K562 (cell line): ENCODE results near the gene FBXO28. TPM values are rescaled to one million over a fixed set of nuclear protein-coding genes. Genes with fewer than 3 reads are reported as not detected.
A peak's percentile ranks its signal among the peaks of the same experiment; 100 is the strongest.

Source experiments
- ATAC-seq: fragments of 200-7000 bp; cut with Tn5 transposase; 3 replicates; pipeline ENCODE4 v1.9.1; 2020; ENCODE audit warnings: moderate library complexity
- BruUV-seq: library from RNA; stranded (reverse); fragments of 400-500 nt; replicated peaks from 2 replicates; lab custom pipeline; 2021; lab: Mats Ljungman, UMichigan
- CTCF ChIA-PET: fragments of 300-600 bp; formaldehyde crosslinking; extraction: SDS; loops from one replicate; lab custom pipeline; 2021; ENCODE audit warnings: low intra/inter-chr PET ratio; lab: Yijun Ruan, JAX
- POLR2A ChIA-PET: fragments of 300-600, 350-650 bp; sonication (Branson Sonifier 250); formaldehyde crosslinking; extraction: SDS; loops from one replicate; lab custom pipeline; 2021; ENCODE audit warnings: antibody characterized with exemption, inconsistent platforms; lab: Yijun Ruan, JAX
- DNase-seq, 4 experiments: peaks; one replicate each; pipeline versions ENCODE4 v3.0.0 to v3.0.0-alpha.2; 2011 to 2018; ENCODE audit warnings: low spot score in 3 of 4, mixed read lengths in 3 of 4; ENCODE audit errors: extremely low read depth in 1 of 4
- FAIRE-seq: peaks from 2 replicates; lab custom pipeline; 2011; peaks lifted over from hg19 to GRCh38; lab: Jason Lieb, UNC
- H2AFZ ChIP-seq: 2 replicates; pipeline ENCODE4 v1.6.0; 2011; ENCODE audit warnings: low read depth, low read length, control low read depth, inconsistent platforms
- H3K27ac ChIP-seq: fragments of 200-600 bp; 3 replicates; pipeline ENCODE4 v1.8.0; 2011; ENCODE audit warnings: low read depth, mild to moderate bottlenecking, control low read depth, inconsistent platforms, low read length, moderate library complexity, mixed read lengths; ENCODE audit errors: extremely low read depth
- H3K27me3 ChIP-seq, 2 experiments: fragments of 300-600 bp in 1 of 2; 2 replicates in 1 of 2; 3 replicates in 1 of 2; pipeline versions ENCODE4 v1.6.0 to v1.8.0; 2011; ENCODE audit warnings: inconsistent platforms in 2 of 2, low read length in 2 of 2, mild to moderate bottlenecking in 1 of 2, mixed read lengths in 1 of 2, moderate library complexity in 1 of 2; ENCODE audit not compliant: control insufficient read depth in 2 of 2, insufficient read depth in 2 of 2
- H3K36me3 ChIP-seq: fragments of 300-600 bp; 3 replicates; pipeline ENCODE4 v1.8.0; 2011; ENCODE audit warnings: mild to moderate bottlenecking, low read length, inconsistent platforms; ENCODE audit not compliant: control insufficient read depth, insufficient read depth
- H3K4me1 ChIP-seq, 2 experiments: fragments of 200-600 bp in 1 of 2; replicated peaks in 1 of 2; 2 replicates in 1 of 2; 3 replicates in 1 of 2; pipeline versions ENCODE4 v1.5.1 to v1.8.0; 2011; ENCODE audit warnings: inconsistent platforms in 2 of 2, low read length in 2 of 2, mild to moderate bottlenecking in 1 of 2, mixed read lengths in 1 of 2, moderate library complexity in 1 of 2; ENCODE audit not compliant: control insufficient read depth in 2 of 2, insufficient read depth in 2 of 2
- H3K4me2 ChIP-seq: 2 replicates; pipeline ENCODE4 v1.6.1; 2011; ENCODE audit warnings: low read length, control low read depth, inconsistent platforms, mixed read lengths; ENCODE audit not compliant: insufficient read depth
- H3K4me3 ChIP-seq: fragments of 200-600 bp; sonication (generic), shearing (Covaris generic); 2 replicates; pipeline ENCODE4 v1.5.1; 2016; ENCODE audit warnings: control low read depth, inconsistent platforms
- H3K79me2 ChIP-seq: fragments of 200-600 bp; 3 replicates; pipeline ENCODE4 v1.8.0; 2011; ENCODE audit warnings: low read length, inconsistent platforms; ENCODE audit not compliant: control insufficient read depth, insufficient read depth
- H3K9ac ChIP-seq, 2 experiments: 2 replicates each; pipeline versions ENCODE4 v1.6.0 to v1.6.1; 2011; ENCODE audit warnings: low read depth in 2 of 2, low read length in 2 of 2, control low read depth in 1 of 2, inconsistent platforms in 1 of 2, mild to moderate bottlenecking in 1 of 2, mixed read lengths in 1 of 2; ENCODE audit not compliant: insufficient read depth in 1 of 2
- H3K9me1 ChIP-seq: one replicate; pipeline ENCODE4 v1.6.0; 2011; ENCODE audit warnings: inconsistent platforms, mild to moderate bottlenecking, low read length, moderate library complexity; ENCODE audit not compliant: control insufficient read depth, insufficient read depth
- H3K9me3 ChIP-seq: replicated peaks from 2 replicates; pipeline ENCODE4 v1.5.1; 2011; ENCODE audit warnings: low read depth, low read length, inconsistent platforms; ENCODE audit not compliant: control insufficient read depth, insufficient read depth
- H4K20me1 ChIP-seq: replicated peaks from 2 replicates; pipeline ENCODE4 v1.6.1; 2011; ENCODE audit warnings: low read length, inconsistent platforms, mixed read lengths; ENCODE audit not compliant: control insufficient read depth, insufficient read depth
- ADNP ChIP-seq: fragments of 200-800 bp; sonication (Bioruptor generic); IDR thresholded peaks from 2 replicates; pipeline ENCODE4 v1.6.1; 2016; ENCODE audit warnings: missing genetic modification characterization, missing compliant biosample characterization
- KDM1A ChIP-seq, 2 experiments: fragments of 450-650 bp; IDR thresholded peaks; 2 replicates each; pipeline ENCODE4 v1.6.1; 2016; ENCODE audit warnings: mild to moderate bottlenecking in 2 of 2
- RBM25 ChIP-seq: fragments of 200-400 bp; formaldehyde crosslinking; IDR thresholded peaks from 2 replicates; pipeline ENCODE4 v1.6.1; 2018; ENCODE audit warnings: low read length, low read depth, moderate library complexity; ENCODE audit not compliant: severe bottlenecking
- RCOR1 ChIP-seq, 2 experiments: IDR thresholded peaks; 2 replicates each; pipeline ENCODE4 v1.6.1; 2012; ENCODE audit warnings: low read depth in 2 of 2, low read length in 2 of 2, borderline replicate concordance in 1 of 2, improper control_type of control experiment in 1 of 2
- SAFB2 ChIP-seq: fragments of 200-400 bp; formaldehyde crosslinking; IDR thresholded peaks from 2 replicates; pipeline ENCODE4 v1.6.1; 2018; ENCODE audit warnings: borderline replicate concordance, low read length, low read depth, moderate library complexity; ENCODE audit not compliant: severe bottlenecking
- TARDBP ChIP-seq: fragments of 450-650 bp; IDR thresholded peaks from 2 replicates; pipeline ENCODE4 v1.6.1; 2016
- ZNF146 ChIP-seq: IDR thresholded peaks from one replicate; pipeline ENCODE4 v1.6.1; 2018; ENCODE audit warnings: missing compliant biosample characterization; ENCODE audit not compliant: unreplicated experiment
- WGBS: fragments of 100-300 bp; shearing (Covaris generic); methylation state at CpG from one replicate; pipeline ENCODE4 v1.1.6; 2016; ENCODE audit warnings: low coverage, mixed read lengths; ENCODE audit not compliant: insufficient coverage; ENCODE audit errors: missing lambda C conversion rate; 5-methylcytosine and 5-hydroxymethylcytosine counted together
- in situ Hi-C: fragments of 300-500 bp; cut with MboI; formaldehyde crosslinking; loops from 4 replicates; pipeline ENCODE4 v1.15.0; 2018; ENCODE audit warnings: inconsistent platforms, mixed read lengths
- intact Hi-C: fragments of 100-400 bp; cut with micrococcal nuclease; formaldehyde crosslinking; loops from 2 replicates; pipeline ENCODE4 v1.14.2; 2022
- polyA plus RNA-seq, 8 experiments: library from polyadenylated mRNA; depleted of rRNA in 4 of 8; stranded (reverse) in 5 of 8; unstranded in 3 of 8; fragments of >200 nt; fragmentation: Nextera tagmentation in 2 of 8; fragmentation: Illumina TruSeq in 1 of 8; extraction: Ambion mirVana in 2 of 8; extraction: Trizol in 1 of 8; gene quantifications; 2 replicates each; pipeline versions ENCODE4 v1.2.1 to v1.2.3, GENCODE V29; 2011 to 2014; ENCODE audit warnings: inconsistent platforms in 1 of 8, missing spikeins in 1 of 8
- total RNA-seq, 7 experiments: library from RNA; depleted of rRNA in 6 of 7; stranded (reverse); fragments of >200 nt in 6 of 7; fragmentation: Illumina TruSeq in 2 of 7; extraction: Trizol in 2 of 7; gene quantifications; 2 replicates each; pipeline versions ENCODE4 v1.2.1 to v1.2.3, GENCODE V29; 2011 to 2021; ENCODE audit warnings: low replicate concordance in 1 of 7
- TF ChIP-seq, protein P1 (sequence below): fragments of 450-650 bp; IDR thresholded peaks from 2 replicates; pipeline ENCODE4 v1.6.1; 2017; ENCODE audit warnings: antibody characterized with exemption

FBXO28 gene
- total and polyA plus RNA-seq, 9 of the 15 experiments (the other 6 are each of a cell fraction or from before 2014, with no cell fraction given): 4.1 to 34.8 (median 25.3) TPM

DNA sequence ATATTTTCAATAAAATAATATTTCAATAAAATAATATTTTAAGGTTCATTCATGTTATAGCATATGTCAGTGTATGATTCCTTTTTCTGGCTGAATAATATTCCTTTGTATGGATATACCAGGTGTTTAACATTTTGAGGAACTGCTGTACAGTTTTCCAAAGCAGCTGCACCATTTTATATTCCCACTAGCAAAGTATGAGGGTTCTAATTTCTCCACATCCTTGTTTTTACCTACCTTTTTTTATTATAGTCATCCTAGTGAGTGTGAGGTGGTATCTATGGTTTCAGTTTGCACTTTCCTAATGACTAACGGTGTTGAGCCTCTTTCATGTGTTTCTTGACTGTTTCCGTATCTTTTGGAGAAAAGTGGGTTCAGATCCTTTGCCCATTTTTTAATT lies 74.4 kb downstream of the FBXO28 start:
- H4K20me1 ChIP-seq: 0 out of 2 replicates have a peak, but pooled peaks cover 3% of the 10 kb centered on the region
- FAIRE-seq (no peak), DNase-seq (no peak), ATAC-seq (no peak)
- WGBS: 98% methylated on average over 2 of the region's 2 CpGs
- ChIA-PET CTCF (no interaction called here), POLR2A (no interaction called here)
- no peak overlapping the region for H3K4me3 ChIP-seq
- in situ Hi-C loops: no loop called here
- H3K9me3 ChIP-seq: no peaks in the 10 kb centered on the region; the same call in 1 of the 2 replicates
- H3K79me2 ChIP-seq: peaks cover 70% of the 10 kb centered on the region
- H3K9ac ChIP-seq: no peak overlapping the region
- no peaks in the 10 kb centered on the region for H3K9me1 ChIP-seq
- no peaks in the 10 kb centered on the region for H3K27me3 ChIP-seq
- H3K4me1 ChIP-seq: peaks cover 9 to 22% of the 10 kb centered on the region in 2 experiments; a peak in 4 of 5 replicates
- H3K27ac ChIP-seq: no peak overlapping the region
- intact Hi-C loops: no loop called here
- no peak overlapping the region for H3K4me2 ChIP-seq
- TF ChIP-seq RBM25 (peak; percentile 57), KDM1A (IDR thresholded peaks at IDR 0.05) (0 out of 4 replicates have a peak, but pooled peaks of 1 of the 2 experiments have one; percentile 14), RCOR1 (IDR thresholded peaks at IDR 0.05; ENCODE audit: borderline replicate concordance in 1 of 2, low read depth in 2 of 2, low read length in 2 of 2) (no peak), ADNP (tag) (0 out of 2 replicates have a peak, but pooled peaks have one; percentile 51), ZNF146 (CRISPR knock-in tag) (peak; percentile 76), SAFB2 (no peak), TARDBP (no peak)
- TF ChIP-seq, protein P1, sequence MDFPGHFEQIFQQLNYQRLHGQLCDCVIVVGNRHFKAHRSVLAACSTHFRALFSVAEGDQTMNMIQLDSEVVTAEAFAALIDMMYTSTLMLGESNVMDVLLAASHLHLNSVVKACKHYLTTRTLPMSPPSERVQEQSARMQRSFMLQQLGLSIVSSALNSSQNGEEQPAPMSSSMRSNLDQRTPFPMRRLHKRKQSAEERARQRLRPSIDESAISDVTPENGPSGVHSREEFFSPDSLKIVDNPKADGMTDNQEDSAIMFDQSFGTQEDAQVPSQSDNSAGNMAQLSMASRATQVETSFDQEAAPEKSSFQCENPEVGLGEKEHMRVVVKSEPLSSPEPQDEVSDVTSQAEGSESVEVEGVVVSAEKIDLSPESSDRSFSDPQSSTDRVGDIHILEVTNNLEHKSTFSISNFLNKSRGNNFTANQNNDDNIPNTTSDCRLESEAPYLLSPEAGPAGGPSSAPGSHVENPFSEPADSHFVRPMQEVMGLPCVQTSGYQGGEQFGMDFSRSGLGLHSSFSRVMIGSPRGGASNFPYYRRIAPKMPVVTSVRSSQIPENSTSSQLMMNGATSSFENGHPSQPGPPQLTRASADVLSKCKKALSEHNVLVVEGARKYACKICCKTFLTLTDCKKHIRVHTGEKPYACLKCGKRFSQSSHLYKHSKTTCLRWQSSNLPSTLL: no peak
- H2AFZ ChIP-seq: no peak overlapping the region
- peaks cover 58% of the 10 kb centered on the region for H3K36me3 ChIP-seq
- no TSS peak for BruUV-seq
